ENCODE data around the gene CSH1.
"Not testable (repeated sequence)": the region's sequence is repeated elsewhere in the genome, so short reads cannot be mapped to it uniquely, and the experiment has no call there.

Gene CSH1

GRCh38 chr17:63928172-63928666, 31.8 kb upstream of the CSH1 start:
- no peak for DNase-seq

DNA sequence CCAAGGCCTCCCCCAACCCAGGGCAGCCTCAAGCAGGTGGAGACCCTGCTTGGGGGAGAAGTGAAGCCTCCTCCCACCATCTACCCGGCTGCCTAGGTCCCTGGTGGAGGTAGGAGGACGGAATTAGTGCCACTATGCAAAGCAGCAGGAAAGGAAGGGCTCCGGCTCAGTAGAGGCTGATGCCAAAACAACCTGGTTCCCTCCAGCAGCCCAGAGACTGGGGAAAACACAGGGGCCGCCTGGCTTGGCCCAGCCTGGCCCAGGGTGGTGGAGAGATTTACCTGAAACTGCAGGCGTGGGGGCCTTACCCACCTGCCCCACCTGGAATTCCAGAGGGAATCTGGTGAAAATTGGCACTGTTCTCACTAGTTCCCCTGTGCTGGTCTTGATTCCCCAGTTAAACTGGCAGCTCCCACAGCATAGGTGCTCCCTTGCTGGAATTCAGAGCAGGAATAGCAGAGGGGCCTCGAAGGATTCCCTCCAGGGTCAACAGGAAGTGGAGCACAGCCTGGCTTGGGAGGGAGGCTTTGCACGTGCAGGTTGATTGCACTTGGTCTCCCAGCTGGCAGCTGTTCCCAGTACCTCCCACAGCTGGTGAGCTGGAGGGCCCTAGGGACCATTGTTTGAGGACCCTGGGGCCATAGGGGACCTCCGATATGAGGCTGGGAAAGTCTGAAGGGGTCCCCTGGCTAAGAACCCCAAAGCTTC, 31.2 kb upstream of the CSH1 start:
- peak; percentile 19 for DNase-seq

- DNase-seq: no peak
Measured at GRCh38 chr17:63926164-63926563, 29.8 kb upstream of the CSH1 start.

DNA sequence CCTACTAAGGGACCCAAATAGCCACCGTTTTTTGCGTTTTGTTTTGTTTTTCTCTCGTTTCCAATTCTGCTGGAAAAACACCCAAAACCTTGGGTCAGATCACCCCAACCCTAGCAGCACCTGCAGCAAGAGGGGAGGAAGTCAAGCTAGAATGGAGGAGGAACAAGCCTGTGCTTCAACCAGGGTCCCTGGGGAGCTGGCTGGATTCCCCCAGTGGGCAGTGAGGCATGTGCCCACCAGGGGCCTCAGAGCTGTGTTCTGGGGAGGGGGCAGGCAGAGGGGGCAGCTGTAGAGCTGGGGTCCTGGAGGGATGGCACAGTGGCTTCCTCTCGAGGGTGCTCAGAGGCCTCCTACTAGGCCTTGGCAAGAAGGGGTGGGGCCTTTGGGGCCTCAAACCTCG, 29.2 kb upstream of the CSH1 start:
- no peak for DNase-seq

DNA sequence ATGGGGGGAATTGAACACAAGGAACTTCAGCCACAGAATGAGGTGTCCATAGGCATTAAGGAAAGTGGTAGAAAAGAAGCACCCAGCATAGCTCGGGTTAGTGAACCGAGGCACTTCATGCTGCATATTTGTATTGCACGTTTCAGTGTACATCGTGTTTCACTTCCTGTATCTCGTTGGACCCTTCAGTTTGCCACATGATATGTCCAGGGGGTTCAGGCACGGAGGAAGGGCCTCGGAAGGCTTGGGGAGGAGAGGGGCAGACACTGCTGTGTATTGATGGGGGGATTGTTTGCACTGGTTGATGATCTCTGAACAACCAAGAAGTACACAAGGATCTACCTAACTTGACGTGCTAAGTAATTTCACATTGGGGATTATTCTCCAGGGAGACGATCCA, 26.0 kb upstream of the CSH1 start:
- DNase-seq: not testable (repeated sequence)

DNA sequence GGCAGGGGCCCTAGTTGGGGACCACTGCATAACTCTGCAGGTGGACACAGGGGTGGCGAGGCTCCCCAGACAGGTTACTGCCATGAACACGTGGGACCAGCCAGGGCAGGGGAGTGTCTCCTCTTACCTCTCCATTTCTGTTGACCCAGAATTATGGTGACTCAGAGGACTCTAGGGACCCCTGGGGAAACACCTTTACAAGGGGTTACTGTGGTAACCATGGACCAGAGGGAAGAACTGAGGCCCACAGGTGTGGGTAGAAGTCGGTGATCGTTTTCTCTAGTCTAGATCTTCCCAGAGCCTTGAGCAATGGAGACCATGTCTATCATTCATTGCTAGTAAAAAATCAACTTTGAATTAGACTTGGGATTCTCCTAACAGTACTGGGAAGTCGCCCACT, 24.4 kb upstream of the CSH1 start:
- DNase-seq: not testable (repeated sequence)

DNA sequence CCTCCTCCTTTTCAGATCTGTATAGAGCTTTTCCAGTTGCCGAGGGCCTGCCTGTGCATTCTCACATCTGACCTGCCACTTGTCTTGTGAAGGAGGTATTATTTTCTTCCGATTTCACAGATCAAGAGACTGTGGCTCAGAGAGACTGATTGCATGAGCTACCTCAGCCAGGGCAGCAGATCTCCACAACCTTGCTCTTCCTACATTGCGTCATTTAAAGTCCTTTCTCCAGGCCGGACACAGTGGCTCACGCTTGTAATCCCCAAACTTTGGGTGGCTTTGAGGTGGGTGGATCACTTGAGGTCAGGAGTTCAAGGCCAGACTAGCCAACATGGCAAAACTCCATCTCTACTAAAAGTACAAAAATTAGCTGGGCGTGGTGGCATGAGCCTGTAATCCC, 23.7 kb upstream of the CSH1 start:
- DNase-seq: not testable (repeated sequence)

DNA sequence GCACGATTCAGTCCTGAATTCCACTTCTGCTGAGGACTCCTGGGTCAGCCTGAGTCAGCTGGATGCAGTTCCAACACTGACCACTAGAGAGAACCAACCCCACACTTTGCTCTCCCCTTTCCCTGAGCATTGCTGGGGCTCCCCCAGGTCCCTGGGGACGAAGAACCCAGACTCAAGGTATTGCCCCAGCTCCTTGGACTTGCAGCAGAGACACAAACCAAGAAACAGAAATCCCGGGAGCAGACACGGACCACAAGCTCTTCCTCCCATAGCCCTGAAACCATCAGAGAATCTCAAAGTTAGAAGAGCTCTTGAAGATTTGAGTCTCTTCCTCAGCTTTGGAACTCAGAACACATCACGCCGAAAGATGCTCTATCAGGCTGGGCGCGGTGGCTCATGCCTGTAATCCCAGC, 22.9 kb upstream of the CSH1 start:
- peak; percentile 76 for DNase-seq

DNA sequence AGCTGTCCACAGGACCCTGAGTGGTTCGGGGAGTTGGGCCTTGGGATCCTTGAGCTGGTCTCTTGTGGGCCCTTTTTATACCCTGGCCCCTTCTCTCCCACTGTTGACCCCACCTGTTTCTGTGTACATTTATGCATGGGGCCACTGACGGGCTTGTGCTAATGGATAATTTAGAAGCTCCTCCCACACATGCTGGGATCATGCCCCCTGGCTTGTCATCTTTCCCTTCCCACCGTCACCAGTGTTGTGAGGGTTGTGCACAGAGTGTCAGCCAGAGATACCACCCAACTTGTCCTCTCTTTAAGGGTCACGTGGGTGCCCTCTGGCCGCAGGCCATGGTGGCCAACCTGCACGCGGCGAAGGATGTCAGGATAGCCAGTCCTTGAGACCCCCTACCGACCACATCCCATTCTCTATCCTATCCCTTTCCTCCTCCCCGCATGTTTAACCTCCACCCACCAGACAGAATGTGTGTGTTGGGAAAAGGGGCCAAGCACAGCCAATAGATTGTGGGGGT, 22.5 kb upstream of the CSH1 start, which contains the start of gene GH1:
TSS of gene GH1 (minus strand) at position 51 of the 517 bp plus-strand sequence. CDS start 63 bp downstream, outside the sequence.
- DNase-seq: not testable (repeated sequence)

- peak; percentile 26 for DNase-seq
Measured at GRCh38 chr17:63918305-63918704, 21.9 kb upstream of the CSH1 start.

DNA sequence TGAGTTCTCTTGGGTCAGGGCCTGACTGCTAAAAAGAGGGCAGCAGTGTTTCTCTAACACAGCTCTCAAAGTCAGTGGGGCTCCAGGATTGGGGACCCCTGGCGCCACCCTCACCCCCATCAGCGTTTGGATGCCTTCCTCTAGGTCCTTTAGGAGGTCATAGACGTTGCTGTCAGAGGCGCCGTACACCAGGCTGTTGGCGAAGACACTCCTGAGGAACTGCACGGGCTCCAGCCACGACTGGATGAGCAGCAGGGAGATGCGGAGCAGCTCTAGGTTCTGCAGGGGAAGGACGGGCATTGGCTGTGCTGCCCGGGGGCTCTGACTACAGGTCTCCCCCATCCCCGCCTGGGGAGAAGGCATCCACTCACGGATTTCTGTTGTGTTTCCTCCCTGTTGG, 21.3 kb upstream of the CSH1 start:
- no peak for DNase-seq

DNA sequence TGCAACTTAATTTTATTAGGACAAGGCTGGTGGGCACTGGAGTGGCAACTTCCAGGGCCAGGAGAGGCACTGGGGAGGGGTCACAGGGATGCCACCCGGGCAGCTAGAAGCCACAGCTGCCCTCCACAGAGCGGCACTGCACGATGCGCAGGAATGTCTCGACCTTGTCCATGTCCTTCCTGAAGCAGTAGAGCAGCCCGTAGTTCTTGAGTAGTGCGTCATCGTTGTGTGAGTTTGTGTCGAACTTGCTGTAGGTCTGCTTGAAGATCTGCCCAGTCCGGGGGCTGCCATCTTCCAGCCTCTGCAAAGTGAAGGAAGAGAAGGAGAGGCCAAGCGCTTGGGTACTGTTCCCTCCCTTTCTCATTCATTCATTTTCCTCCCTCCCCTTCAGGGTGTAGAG, 20.8 kb upstream of the CSH1 start:
- not testable (repeated sequence) for DNase-seq

DNA sequence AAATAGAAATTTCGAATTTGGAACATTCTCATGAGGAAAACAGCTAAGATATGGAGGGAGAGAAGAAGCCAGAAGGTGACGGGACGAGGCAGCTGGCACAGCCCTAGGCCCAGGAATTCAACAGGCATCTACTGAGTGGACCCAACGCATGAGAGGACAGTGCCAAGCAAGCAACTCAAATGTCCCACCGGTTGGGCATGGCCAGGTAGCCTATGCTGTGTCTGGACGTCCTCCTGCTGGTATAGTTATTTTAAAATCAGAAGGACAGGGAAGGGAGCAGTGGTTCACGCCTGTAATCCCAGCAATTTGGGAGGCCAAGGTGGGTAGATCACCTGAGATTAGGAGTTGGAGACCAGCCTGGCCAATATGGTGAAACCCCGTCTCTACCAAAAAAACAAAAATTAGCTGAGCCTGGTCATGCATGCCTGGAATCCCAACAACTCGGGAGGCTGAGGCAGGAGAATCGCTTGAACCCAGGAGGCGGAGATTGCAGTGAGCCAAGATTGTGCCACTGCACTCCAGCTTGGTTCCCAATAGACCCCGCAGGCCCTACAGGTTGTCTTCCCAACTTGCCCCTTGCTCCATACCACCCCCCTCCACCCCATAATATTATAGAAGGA, 20.3 kb upstream of the CSH1 start:
- no peak for DNase-seq

DNA sequence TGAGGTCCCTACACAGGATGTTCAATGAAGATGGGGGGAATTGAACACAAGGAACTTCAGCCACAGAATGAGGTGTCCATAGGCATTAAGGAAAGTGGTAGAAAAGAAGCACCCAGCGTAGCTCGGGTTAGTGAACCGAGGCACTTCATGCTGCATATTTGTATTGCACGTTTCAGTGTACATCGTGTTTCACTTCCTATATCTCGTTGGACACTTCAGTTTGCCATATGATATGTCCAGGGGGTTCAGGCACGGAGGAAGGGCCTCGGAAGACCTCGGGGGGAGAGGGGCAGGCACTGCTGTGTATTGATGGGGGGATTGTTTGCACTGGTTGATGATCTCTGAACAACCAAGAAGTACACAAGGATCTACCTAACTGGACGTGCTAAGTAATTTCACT, 19.4 kb upstream of the CSH1 start:
- not testable (repeated sequence) for DNase-seq

DNA sequence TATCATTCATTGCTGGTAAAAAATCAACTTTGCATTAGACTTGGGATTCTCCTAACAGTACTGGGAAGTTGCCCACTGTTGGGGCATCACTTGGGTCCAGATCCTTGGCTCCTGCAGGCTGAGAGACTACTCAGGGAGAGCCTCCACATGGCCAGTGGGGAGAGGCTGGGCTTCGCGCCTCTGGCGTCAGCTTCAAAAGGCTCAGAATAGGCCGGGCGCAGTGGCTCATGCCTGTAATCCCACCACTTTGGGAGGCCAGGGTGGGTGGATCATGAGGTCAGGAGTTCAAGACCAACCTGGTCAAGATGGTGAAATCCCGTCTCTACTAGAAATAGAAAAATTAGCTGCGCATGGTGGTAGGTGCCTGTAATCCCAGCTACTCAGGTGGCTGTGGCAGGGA, 18.1 kb upstream of the CSH1 start:
- DNase-seq: no peak

DNA sequence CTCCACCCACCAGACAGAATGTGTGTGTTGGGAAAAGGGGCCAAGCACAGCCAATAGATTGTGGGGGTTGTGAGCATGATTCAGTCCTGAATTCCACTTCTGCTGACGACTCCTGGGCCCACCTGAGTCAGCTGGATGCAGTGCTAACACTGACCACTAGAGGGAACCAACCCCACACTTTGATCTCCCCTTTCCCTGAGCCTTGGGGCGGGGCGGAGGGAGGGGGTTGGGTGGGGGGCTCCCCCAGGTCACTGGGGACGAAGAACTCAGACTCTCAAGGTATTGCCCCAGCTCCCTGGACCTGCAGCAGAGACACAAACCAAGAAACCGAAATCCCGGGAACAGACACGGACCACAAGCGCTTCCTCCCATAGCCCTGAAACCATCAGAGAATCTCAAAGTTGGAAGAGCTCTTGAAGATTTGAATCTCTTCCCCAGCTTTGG, 15.3 kb upstream of the CSH1 start:
- peak; percentile 73 for DNase-seq

DNA sequence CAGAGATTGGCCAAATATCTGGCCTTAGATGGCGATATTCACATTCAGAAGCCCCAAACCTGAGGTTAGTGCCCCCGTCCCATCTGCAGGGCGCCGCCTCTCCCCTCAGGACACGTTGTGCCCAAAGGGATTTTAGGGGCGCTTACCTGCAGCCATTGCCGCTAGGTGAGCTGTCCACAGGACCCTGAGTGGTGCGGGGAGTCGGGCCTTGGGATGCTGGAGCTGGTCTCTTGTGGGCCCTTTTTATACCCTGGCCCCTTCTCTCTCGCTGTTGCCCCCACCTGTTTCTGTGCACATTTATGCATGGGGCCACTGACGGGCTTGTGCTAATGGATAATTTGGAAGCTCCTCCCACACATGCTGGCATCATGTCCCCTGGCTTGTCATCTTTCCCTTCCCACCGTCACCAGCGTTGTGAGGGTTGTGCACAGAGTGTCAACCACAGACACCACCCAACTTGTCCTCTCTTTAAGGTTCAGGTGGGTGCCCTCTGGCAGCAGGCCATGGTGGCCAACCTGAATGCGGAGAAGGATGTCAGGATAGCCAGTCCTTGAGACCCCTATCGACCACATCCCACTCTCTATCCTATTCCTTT, 14.8 kb upstream of the CSH1 start, which contains the start of gene CSHL1:
TSS of gene CSHL1 (minus strand) at position 218 of the 595 bp plus-strand sequence. CDS start at position 156, 62 bp downstream.
- no peak for DNase-seq

DNA sequence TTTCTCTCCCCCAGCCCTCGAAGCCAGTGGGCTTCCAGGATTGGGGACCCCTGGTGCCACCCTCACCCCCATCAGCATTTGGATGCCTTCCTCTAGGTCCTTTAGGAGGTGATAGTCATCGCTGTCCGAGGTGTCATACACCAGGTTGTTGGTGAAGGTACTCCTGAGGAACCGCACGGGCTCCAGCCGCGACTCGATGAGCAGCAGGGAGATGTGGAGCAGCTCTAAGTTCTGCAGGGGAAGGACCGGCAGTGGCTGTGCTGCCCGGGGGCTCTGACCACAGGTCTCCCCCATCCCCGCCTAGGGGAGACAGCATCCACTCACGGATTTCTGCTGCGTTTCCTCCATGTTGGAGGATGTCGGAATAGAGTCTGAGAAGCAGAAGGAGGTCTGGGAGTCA, 13.7 kb upstream of the CSH1 start:
- no peak for DNase-seq

GRCh38 chr17:63909586-63909985, 13.2 kb upstream of the CSH1 start:
- DNase-seq: not testable (repeated sequence)

GRCh38 chr17:63907161-63907778, 10.9 kb upstream of the CSH1 start:
- peak; percentile 81 for DNase-seq

GRCh38 chr17:63904796-63905195, 8.4 kb upstream of the CSH1 start:
- DNase-seq: not testable (repeated sequence)

- peak; percentile 61 for DNase-seq
Measured at GRCh38 chr17:63903787-63904201, 7.4 kb upstream of the CSH1 start.

DNA sequence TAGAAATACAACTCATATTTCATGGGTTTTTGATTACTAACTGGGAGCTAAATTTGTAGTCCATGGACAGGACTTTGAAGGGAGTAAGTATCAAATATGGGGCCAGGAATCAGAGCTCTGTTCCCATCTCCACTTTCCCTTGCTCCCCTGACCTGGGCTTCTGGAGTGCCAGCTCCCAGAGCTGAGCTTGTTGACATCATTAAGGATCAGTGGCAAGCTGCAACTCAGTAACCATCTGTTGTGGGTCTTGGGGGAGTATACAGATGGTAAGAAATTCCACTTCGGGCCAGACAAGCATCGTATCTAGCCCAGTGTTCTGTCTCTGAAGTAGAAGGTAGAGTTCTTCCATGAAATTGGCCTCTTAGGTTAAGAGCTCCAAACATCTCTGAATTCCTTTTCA, 5.6 kb upstream of the CSH1 start:
- DNase-seq: peak; percentile 96

Data from NCI-H82 (cell line).